ENCODE measurements around the gene IGLL1.

- no peak for TF ChIP-seq CTCF (IDR thresholded peaks at IDR 0.05)
- TF ChIP-seq POLR2A (IDR thresholded peaks at IDR 0.05), result no peak
Observed at GRCh38 chr22:23523713-23524112, 56.4 kb downstream of the IGLL1 start.
